BLaER1 (cell line): ENCODE measurements around the gene STARD7.
A peak's percentile ranks its signal among the peaks of the same experiment; 100 is the strongest.

Experiments used
- H3K27ac ChIP-seq: shearing (Covaris generic); formaldehyde crosslinking; 2 replicates; pipeline ENCODE4 v1.8.1; 2022
- H3K27me3 ChIP-seq: shearing (Covaris generic); formaldehyde crosslinking; 2 replicates; pipeline ENCODE4 v1.8.1; 2022
- H3K36me3 ChIP-seq: shearing (Covaris generic); formaldehyde crosslinking; 2 replicates; pipeline ENCODE4 v1.8.1; 2022
- H3K4me1 ChIP-seq: shearing (Covaris generic); formaldehyde crosslinking; 2 replicates; pipeline ENCODE4 v1.8.1; 2022
- H3K4me2 ChIP-seq: shearing (Covaris generic); formaldehyde crosslinking; 2 replicates; pipeline ENCODE4 v1.8.1; 2022
- H3K4me3 ChIP-seq: shearing (Covaris generic); formaldehyde crosslinking; 2 replicates; pipeline ENCODE4 v1.8.1; 2022
- H3K9ac ChIP-seq: shearing (Covaris generic); formaldehyde crosslinking; 2 replicates; pipeline ENCODE4 v1.8.1; 2022
- H3K9me3 ChIP-seq: shearing (Covaris generic); formaldehyde crosslinking; 2 replicates; pipeline ENCODE4 v1.8.1; 2022
- H4K20me1 ChIP-seq: shearing (Covaris generic); formaldehyde crosslinking; 2 replicates; pipeline ENCODE4 v1.8.1; 2022
- Cebpa-rat ChIP-seq: shearing (Covaris generic); IDR thresholded peaks from 2 replicates; pipeline ENCODE4 v1.8.1; 2022

The STARD7 gene

GRCh38 chr2:96151595-96152303 is 56.9 kb downstream of the STARD7 start:
- Histone ChIP-seq H3K9ac (no peak overlapping the region), H3K4me2 (no peak overlapping the region), H3K4me3 (no peak overlapping the region), H4K20me1 (no peaks in the 10 kb centered on the region), H3K4me1 (peaks cover 57% of the 10 kb centered on the region), H3K27me3 (no peaks in the 10 kb centered on the region), H3K9me3 (no peaks in the 10 kb centered on the region), H3K36me3 (no peaks in the 10 kb centered on the region), H3K27ac (no peak overlapping the region)
- no peak for TF ChIP-seq Cebpa-rat

- H3K27me3 ChIP-seq, result no peaks in the 10 kb centered on the region
- TF ChIP-seq Cebpa-rat, result no peak
- peaks cover 57% of the 10 kb centered on the region for H3K4me1 ChIP-seq
- no peak overlapping the region for H3K4me3 ChIP-seq
- H3K4me2 ChIP-seq, result no peak overlapping the region
- no peaks in the 10 kb centered on the region for H4K20me1 ChIP-seq
- H3K9ac ChIP-seq, result no peak overlapping the region
- H3K36me3 ChIP-seq, result no peaks in the 10 kb centered on the region
- H3K27ac ChIP-seq, result no peak overlapping the region
- no peaks in the 10 kb centered on the region for H3K9me3 ChIP-seq
Measured at GRCh38 chr2:96150791-96151594, 57.6 kb downstream of the STARD7 start.

GRCh38 chr2:96150007-96150640 is 58.5 kb downstream of the STARD7 start:
- H3K4me2 ChIP-seq, result no peak overlapping the region; the same call in 1 of the 2 replicates
- H3K4me1 ChIP-seq, result peaks cover 56% of the 10 kb centered on the region

GRCh38 chr2:96148410-96149217 is 60.0 kb downstream of the STARD7 start:
- no peaks in the 10 kb centered on the region for H3K27me3 ChIP-seq
- peak overlapping the region; percentile 35 for H3K4me3 ChIP-seq
- peaks cover 64% of the 10 kb centered on the region for H3K4me1 ChIP-seq
- H3K9ac ChIP-seq, result 0 out of 2 replicates have a peak overlapping the region, but pooled peaks have one; percentile 36
- H3K9me3 ChIP-seq, result no peaks in the 10 kb centered on the region
- peaks cover 5% of the 10 kb centered on the region for H3K36me3 ChIP-seq
- H3K4me2 ChIP-seq, result peak overlapping the region; percentile 95
- TF ChIP-seq Cebpa-rat, result no peak
- H4K20me1 ChIP-seq, result peaks cover 10% of the 10 kb centered on the region
- H3K27ac ChIP-seq, result peak overlapping the region; percentile 95

More at GRCh38 chr2:96150007-96150640, 58.5 kb downstream of the STARD7 start:
- Histone ChIP-seq H3K4me3 (no peak overlapping the region), H3K9me3 (no peaks in the 10 kb centered on the region), H3K27me3 (no peaks in the 10 kb centered on the region), H3K27ac (no peak overlapping the region), H3K9ac (no peak overlapping the region), H4K20me1 (no peaks in the 10 kb centered on the region), H3K36me3 (no peaks in the 10 kb centered on the region)
- TF ChIP-seq Cebpa-rat, result no peak

GRCh38 chr2:96147593-96148201 is 60.9 kb downstream of the STARD7 start:
- Histone ChIP-seq H4K20me1 (peaks cover 19% of the 10 kb centered on the region), H3K4me1 (peaks cover 73% of the 10 kb centered on the region), H3K4me2 (peak overlapping the region; percentile 95), H3K27me3 (no peaks in the 10 kb centered on the region), H3K36me3 (peaks cover 14% of the 10 kb centered on the region), H3K4me3 (peak overlapping the region; percentile 35; the same call in 1 of the 2 replicates), H3K9me3 (no peaks in the 10 kb centered on the region), H3K9ac (peak overlapping the region; percentile 36; the same call in 1 of the 2 replicates), H3K27ac (peak overlapping the region; percentile 95; the same call in 1 of the 2 replicates)
- no peak for TF ChIP-seq Cebpa-rat

- TF ChIP-seq Cebpa-rat, result no peak
- Histone ChIP-seq H3K36me3 (peaks cover 21% of the 10 kb centered on the region), H3K9me3 (no peaks in the 10 kb centered on the region), H3K4me2 (peak overlapping the region; percentile 95), H3K4me3 (peak overlapping the region; percentile 96; the same call in 1 of the 2 replicates), H3K27me3 (no peaks in the 10 kb centered on the region), H3K27ac (peak overlapping the region; percentile 95), H3K9ac (peak overlapping the region; percentile 94; the same call in 1 of the 2 replicates), H3K4me1 (peaks cover 80% of the 10 kb centered on the region), H4K20me1 (peaks cover 26% of the 10 kb centered on the region)
Measured at GRCh38 chr2:96146881-96147592, 61.6 kb downstream of the STARD7 start.

GRCh38 chr2:96146153-96146880 is 62.3 kb downstream of the STARD7 start:
- peak overlapping the region; percentile 95 for H3K27ac ChIP-seq
- H3K27me3 ChIP-seq, result no peaks in the 10 kb centered on the region
- H3K36me3 ChIP-seq, result peaks cover 23% of the 10 kb centered on the region
- TF ChIP-seq Cebpa-rat, result no peak
- peaks cover 87% of the 10 kb centered on the region for H3K4me1 ChIP-seq
- H3K9ac ChIP-seq, result peak overlapping the region; percentile 94
- H3K4me3 ChIP-seq, result peak overlapping the region; percentile 96
- H4K20me1 ChIP-seq, result peaks cover 28% of the 10 kb centered on the region
- H3K9me3 ChIP-seq, result no peaks in the 10 kb centered on the region
- peak overlapping the region; percentile 95 for H3K4me2 ChIP-seq

GRCh38 chr2:96145848-96146152 is 62.8 kb downstream of the STARD7 start:
- Histone ChIP-seq H3K9ac (peak overlapping the region; percentile 94), H3K4me1 (peaks cover 90% of the 10 kb centered on the region), H3K27ac (peak overlapping the region; percentile 95), H3K9me3 (no peaks in the 10 kb centered on the region), H3K36me3 (peaks cover 23% of the 10 kb centered on the region), H4K20me1 (peaks cover 28% of the 10 kb centered on the region), H3K4me3 (peak overlapping the region; percentile 96), H3K27me3 (no peaks in the 10 kb centered on the region), H3K4me2 (peak overlapping the region; percentile 95)
- TF ChIP-seq Cebpa-rat, result no peak
